ENCODE results near the gene KCNQ2. TPM values are rescaled to one million over a fixed set of nuclear protein-coding genes. Genes with fewer than 3 reads are reported as not detected.
"Not testable (repeated sequence)": the region's sequence is repeated elsewhere in the genome, so short reads cannot be mapped to it uniquely, and the experiment has no call there.

KCNQ2 gene
- polyA plus RNA-seq, 4 donors, result 4.9 to 9.0 (median 5.1) TPM

DNA sequence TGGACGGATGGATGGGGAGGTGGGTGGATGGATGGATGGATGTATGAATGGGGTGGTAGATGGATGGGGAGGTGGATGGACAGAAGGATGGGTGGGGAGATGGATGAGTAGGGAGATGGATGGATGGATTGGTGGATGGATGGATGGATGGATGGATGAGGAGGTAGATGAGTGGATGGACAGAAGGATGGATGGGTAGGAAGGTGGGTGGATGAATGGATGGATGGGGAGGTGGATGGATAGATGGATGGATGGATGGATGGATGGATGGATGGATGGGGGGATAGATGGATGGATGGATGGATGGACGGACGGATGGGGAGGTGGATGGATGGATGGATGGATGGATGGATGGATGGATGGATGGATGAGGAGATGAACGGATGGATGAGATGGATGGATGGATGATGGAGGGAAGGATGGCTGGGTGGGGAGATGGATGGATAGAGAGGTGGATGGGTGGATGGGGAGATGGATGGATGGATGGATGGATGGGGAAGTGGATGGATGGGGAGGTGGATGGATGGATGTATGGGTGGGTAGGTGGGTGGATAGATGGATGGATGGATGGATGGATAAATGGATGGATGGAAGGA lies 19.3 kb upstream of the KCNQ2 start:
- no peak for DNase-seq (ENCODE audit: low read depth in 4 of 4, low spot score in 3 of 4)

DNA sequence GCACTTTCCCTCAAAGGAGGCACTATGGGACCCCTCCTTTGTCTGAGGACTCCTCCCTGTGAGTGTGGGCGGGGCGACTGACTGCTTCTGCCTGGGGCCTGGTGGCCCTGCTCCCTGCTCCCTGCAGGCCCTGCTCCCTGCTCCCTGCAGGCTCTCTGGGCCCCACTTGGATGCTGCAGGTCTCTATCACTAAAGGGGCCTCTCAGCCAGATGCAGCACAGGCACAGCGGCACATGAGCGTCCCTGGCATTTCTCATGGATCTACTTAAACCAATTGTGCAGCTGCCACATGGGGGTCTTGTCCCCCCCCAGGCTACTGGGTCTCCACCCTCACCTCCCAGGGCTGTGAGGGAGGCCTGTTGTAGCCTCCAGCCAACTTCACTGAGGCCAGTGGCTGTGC lies 18.6 kb upstream of the KCNQ2 start:
- no peak for DNase-seq (ENCODE audit: low read depth in 4 of 4, low spot score in 3 of 4)

DNA sequence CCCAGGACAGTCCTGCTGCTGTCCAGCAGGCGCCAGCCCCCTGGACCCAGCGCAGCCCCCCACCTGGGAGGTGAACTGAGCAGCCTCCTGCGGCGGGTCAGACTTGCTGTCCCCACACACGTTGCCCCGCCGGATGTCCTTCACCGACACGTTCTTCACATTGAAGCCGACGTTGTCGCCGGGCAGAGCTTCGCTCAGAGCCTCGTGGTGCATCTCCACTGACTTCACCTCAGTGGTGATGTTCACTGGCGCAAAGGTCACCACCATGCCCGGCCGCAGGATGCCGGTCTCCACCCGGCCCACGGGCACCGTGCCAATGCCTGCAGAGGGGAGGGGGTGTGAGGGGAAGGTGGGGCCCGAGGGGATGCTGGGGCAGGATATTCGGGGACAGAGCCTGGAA lies 18.0 kb upstream of the KCNQ2 start:
- no peak for DNase-seq (ENCODE audit: low read depth in 4 of 4, low spot score in 3 of 4)

- no peak for DNase-seq (ENCODE audit: low read depth in 4 of 4, low spot score in 3 of 4)
Observed at GRCh38 chr20:63488315-63489251, 16.1 kb upstream of the KCNQ2 start.

DNA sequence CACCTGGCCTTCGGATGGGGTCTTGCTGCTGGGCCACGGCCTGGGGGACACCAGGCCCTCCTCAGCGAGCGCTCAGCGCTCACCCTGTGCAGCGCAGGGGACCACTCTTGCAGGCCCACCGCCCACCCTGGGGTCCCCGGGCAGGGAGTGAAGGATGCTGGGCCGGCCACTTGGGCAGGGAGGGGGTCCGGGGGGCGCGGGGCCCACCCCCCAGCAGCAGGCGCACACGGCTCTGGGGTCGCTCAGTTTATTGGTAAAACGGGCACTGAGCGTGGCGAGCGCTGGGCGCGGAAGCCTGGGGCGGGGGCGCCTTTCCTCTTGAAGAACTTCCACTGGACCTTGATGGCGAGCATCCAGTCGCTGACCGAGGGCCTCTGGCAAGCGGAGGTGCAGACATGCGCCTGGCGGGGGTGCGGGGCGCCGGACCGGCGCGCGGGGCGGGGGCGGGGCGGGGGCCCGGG lies 15.4 kb upstream of the KCNQ2 start:
- no peak for DNase-seq (ENCODE audit: low read depth in 4 of 4, low spot score in 3 of 4)

GRCh38 chr20:63487116-63487764 lies 14.8 kb upstream of the KCNQ2 start:
- no peak for DNase-seq (ENCODE audit: low read depth in 4 of 4, low spot score in 3 of 4)

GRCh38 chr20:63486300-63486855 lies 13.9 kb upstream of the KCNQ2 start:
- no peak for DNase-seq (ENCODE audit: low read depth in 4 of 4, low spot score in 3 of 4)

DNA sequence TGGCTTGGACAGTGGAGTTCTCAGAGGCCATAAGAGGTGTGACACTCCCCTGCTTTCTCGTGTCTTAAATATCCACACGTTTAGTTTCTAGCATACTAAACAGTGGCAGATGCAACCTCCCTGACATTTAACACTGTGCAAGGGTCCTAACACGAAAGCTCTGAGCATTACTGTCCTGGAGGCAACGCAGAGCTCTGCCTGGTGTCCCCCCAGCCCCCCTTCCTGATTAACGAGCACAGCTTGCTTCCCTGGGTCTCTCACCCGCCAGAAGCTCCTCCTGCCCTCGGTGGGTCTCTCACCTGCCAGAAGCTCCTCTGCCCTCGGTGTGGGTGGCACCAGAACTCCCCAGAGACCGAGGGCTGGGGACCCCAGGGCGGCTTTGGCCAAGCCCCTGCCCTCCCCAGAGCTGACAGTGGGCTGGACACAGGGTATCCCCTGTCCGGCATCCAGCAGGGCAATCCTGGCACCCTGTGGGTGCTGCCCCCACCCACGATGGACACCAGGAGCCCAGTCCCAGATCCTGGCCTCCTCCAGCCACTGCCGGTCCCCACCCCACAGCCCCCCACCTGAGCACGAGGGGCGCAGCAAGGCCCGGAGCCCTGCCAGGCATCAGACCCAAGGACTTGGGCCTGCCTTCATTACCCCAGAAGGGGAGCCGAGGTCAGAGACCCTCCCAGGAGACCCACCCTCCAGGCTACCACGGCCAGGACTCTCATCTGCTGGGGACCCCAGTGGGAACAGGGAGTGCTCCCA lies 12.4 kb upstream of the KCNQ2 start:
- DNase-seq (ENCODE audit: low read depth in 4 of 4, low spot score in 3 of 4), result no peak

DNA sequence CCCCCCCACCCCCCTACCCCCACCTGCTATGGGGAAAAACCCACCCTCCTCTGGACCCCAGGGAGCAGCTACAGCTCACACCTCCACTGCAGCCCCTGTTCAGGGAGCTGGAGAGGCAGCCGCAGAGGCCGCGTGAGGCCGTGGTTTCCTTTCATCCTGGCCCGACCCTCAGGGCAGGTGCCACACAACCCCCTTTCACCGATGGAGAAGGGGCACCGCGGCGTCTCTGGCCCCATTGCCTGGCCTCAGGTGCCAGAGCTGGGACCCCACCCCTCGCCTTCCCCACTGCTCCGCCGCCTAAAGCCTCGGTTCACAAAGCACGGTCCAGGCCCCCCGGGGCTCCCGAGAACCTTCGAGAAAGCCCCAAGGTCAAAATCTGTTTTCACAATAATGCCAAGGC lies 11.8 kb upstream of the KCNQ2 start:
- no peak for DNase-seq (ENCODE audit: low read depth in 4 of 4, low spot score in 3 of 4)

DNA sequence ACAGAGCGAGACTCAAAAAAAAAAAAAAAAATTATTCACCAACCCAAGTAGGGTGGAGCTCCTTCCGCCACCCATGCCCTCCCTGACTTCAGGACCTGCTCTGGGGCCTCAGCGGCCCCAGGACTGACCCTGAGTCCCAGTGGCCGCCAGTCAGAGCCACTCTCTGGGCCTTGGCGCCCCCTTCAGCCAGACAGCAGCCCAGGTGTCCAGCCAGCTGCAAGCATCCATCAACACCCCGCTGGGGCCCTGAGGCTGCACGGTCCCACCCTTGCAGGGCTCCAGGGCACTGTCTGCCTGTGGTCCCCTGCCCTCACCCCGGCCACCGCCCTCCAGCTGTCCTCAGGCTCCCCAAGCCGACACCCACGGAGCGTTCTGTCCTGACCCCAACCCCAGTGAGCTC lies 11.4 kb upstream of the KCNQ2 start:
- no peak for DNase-seq (ENCODE audit: low read depth in 4 of 4, low spot score in 3 of 4)

GRCh38 chr20:63482021-63482587 lies 9.6 kb upstream of the KCNQ2 start:
- DNase-seq (ENCODE audit: low read depth in 4 of 4, low spot score in 3 of 4), result no peak

DNA sequence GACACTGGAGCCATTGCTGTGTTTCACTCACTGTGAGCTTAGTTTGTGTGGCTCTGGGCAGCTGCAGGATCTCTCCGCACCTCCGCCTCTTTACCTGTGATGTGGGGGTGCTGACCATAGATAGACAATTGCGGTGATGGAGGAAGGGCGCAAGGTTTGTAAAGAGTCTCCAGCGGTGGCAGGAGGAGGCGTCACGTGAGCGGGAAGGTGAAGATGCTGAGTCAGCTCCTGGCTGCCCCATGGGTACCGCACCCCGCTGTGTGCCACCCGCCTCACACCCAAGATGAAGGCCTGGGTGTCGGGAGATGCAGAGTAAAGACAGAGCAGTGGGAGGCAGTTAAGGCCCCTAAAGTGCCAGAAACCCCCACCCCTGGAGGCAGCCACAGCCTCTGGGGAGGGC lies 9.0 kb upstream of the KCNQ2 start:
- DNase-seq (ENCODE audit: low read depth in 4 of 4, low spot score in 3 of 4), result no peak

DNA sequence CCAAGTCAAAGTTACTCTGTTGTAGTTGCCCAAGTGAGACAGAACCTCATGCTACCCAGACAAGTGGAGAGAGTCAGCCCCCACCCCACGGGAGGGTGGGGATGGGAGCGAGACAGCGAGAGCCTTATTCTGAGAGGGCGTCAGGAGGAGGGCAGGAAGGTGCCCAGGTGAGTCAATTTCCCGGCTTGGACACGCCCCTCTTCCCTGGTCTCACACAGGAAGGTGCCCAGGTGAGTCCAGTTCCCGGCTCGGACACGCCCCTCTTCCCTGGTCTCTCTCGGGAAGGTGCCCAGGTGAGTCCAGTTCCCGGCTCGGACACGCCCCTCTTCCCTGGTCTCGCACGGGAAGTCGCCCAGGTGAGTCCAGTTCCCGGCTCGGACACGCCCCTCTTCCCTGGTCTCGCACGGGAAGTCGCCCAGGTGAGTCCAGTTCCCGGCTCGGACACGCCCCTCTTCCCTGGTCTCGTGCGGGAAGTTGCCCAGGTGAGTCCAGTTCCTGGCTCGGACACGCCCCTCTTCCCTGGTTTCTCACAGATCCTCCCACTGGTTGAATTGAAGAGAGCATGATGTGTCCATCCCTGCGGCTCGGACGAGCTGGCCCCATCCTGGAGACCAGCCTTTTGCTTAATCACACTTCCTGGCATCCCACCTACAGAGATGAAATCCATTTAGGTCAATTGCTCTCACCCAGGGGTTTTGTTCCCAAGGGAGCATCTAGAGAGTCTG lies 7.4 kb upstream of the KCNQ2 start:
- DNase-seq (ENCODE audit: low read depth in 4 of 4, low spot score in 3 of 4), result not testable (repeated sequence)

DNA sequence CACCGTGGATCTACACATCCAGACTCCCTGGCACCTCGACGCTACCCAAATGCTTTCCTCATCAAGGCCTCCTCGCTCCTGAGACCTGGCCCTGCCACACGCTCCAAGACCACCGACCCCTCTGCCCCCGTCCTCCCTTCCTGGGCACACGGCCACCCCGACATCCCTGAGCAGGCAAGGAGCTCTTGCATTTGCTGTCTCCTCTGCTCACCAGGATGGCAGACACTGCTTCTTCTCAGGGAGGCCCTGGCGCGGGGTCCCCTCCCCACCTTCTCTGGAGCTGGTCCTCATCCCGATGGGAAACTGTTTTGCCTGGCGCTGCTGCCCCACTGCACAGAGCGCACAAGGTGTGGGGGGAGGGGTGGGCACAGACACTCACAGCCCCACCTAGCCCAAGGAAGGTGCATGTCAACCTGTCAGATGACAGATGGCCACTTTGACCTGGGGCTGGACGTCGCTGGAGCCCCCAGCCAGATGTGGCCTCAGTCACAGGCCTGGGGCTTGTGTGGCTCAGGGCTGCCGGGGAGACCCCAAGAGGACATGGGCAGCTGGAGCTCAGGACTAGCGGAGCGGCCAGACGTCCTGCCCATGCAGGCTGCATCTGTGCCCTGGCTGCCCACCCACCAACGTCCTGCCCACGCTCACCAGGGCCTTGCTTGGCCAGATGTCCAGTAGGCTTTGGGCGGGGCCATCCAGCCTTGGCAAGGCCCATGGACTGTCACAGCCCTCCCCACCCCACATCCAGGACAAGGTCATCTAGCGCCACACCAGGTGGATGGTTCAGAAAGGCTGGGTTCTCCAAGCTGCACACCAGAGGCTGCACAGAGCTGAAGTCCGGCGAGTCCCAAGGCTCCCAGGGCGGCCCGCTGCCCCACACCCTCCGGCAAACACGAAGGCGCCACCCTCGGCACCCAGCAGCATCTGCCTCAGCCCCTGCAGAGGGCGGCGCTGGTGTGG lies 6.2 kb upstream of the KCNQ2 start:
- DNase-seq (ENCODE audit: low read depth in 4 of 4, low spot score in 3 of 4), result no peak

DNA sequence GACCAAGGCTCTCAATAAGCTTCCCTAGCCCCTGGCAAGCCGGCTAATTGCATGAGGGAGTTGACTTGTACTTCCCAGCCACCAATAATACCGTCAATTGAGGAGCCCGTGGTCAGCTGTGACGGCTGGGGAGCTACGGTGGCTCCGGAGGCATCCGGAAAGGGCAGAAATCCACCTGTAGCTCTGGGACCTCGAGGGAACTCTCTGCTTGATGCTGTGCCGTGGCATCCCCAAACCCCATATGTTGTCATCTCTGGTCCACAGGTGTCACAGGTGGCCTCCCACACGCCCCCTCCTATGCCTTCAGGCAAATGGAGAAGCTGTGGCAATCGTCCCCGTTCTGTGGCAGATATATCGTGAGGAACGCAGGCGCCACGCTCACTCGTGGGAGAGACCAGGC lies 5.5 kb upstream of the KCNQ2 start:
- DNase-seq (ENCODE audit: low read depth in 4 of 4, low spot score in 3 of 4), result no peak

- no peak for DNase-seq (ENCODE audit: low read depth in 4 of 4, low spot score in 3 of 4)
Observed at GRCh38 chr20:63477061-63477616, 4.7 kb upstream of the KCNQ2 start.

GRCh38 chr20:63475209-63475608 lies 2.8 kb upstream of the KCNQ2 start:
- no peak for DNase-seq (ENCODE audit: low read depth in 4 of 4, low spot score in 3 of 4)
